ENCODE results near the gene OR13J1.

The OR13J1 gene

GRCh38 chr9:35840881-35841644, 29.1 kb downstream of the OR13J1 start:
- no peaks in the 10 kb centered on the region for H3K27me3 ChIP-seq (ENCODE audit: control insufficient read depth in 1 of 2, insufficient read depth in 2 of 2, low read length in 2 of 2)
- peaks cover 4% of the 10 kb centered on the region for H3K36me3 ChIP-seq (ENCODE audit: insufficient read depth, low read length)
- peaks cover 19% of the 10 kb centered on the region for H3K4me1 ChIP-seq (ENCODE audit: insufficient read depth, low read length)
- no peaks in the 10 kb centered on the region for H3K9me3 ChIP-seq (ENCODE audit: low read length)
- no peak overlapping the region for H3K9ac ChIP-seq (ENCODE audit: low read length)
- H3K4me3 ChIP-seq (ENCODE audit: low read depth in 1 of 2, low read length in 2 of 2), result no peak overlapping the region
- no peak overlapping the region for H3K27ac ChIP-seq (ENCODE audit: low read depth, low read length)

GRCh38 chr9:35839926-35840325, 30.3 kb downstream of the OR13J1 start:
- H3K9ac ChIP-seq (ENCODE audit: low read length), result no peak overlapping the region
- H3K27me3 ChIP-seq (ENCODE audit: control insufficient read depth in 1 of 2, insufficient read depth in 2 of 2, low read length in 2 of 2), result no peaks in the 10 kb centered on the region
- H3K36me3 ChIP-seq (ENCODE audit: insufficient read depth, low read length), result peaks cover 4% of the 10 kb centered on the region
- no peak overlapping the region for H3K4me3 ChIP-seq (ENCODE audit: low read depth in 1 of 2, low read length in 2 of 2)
- peaks cover 10% of the 10 kb centered on the region for H3K4me1 ChIP-seq (ENCODE audit: insufficient read depth, low read length)
- no peak overlapping the region for H3K27ac ChIP-seq (ENCODE audit: low read depth, low read length)
- no peaks in the 10 kb centered on the region for H3K9me3 ChIP-seq (ENCODE audit: low read length)

- no peaks in the 10 kb centered on the region for H3K27me3 ChIP-seq (ENCODE audit: control insufficient read depth in 1 of 2, insufficient read depth in 2 of 2, low read length in 2 of 2)
- no peaks in the 10 kb centered on the region for H3K36me3 ChIP-seq (ENCODE audit: insufficient read depth, low read length)
- no peak overlapping the region for H3K4me3 ChIP-seq (ENCODE audit: low read depth in 1 of 2, low read length in 2 of 2)
- no peak overlapping the region for H3K27ac ChIP-seq (ENCODE audit: low read depth, low read length)
- no peak overlapping the region for H3K9ac ChIP-seq (ENCODE audit: low read length)
- peaks cover 10% of the 10 kb centered on the region for H3K4me1 ChIP-seq (ENCODE audit: insufficient read depth, low read length)
- H3K9me3 ChIP-seq (ENCODE audit: low read length), result no peaks in the 10 kb centered on the region
Measured at GRCh38 chr9:35836595-35836994, 33.6 kb downstream of the OR13J1 start.

GRCh38 chr9:35835766-35836165, 34.4 kb downstream of the OR13J1 start:
- H3K36me3 ChIP-seq (ENCODE audit: insufficient read depth, low read length), result no peaks in the 10 kb centered on the region
- H3K27me3 ChIP-seq (ENCODE audit: control insufficient read depth in 1 of 2, insufficient read depth in 2 of 2, low read length in 2 of 2), result no peaks in the 10 kb centered on the region
- H3K4me1 ChIP-seq (ENCODE audit: insufficient read depth, low read length), result peaks cover 18% of the 10 kb centered on the region
- no peak overlapping the region for H3K4me3 ChIP-seq (ENCODE audit: low read depth in 1 of 2, low read length in 2 of 2)
- no peaks in the 10 kb centered on the region for H3K9me3 ChIP-seq (ENCODE audit: low read length)
- H3K27ac ChIP-seq (ENCODE audit: low read depth, low read length), result no peak overlapping the region
- H3K9ac ChIP-seq (ENCODE audit: low read length), result no peak overlapping the region

GRCh38 chr9:35835216-35835632, 35.0 kb downstream of the OR13J1 start:
- Histone ChIP-seq H3K36me3 (ENCODE audit: insufficient read depth, low read length) (no peaks in the 10 kb centered on the region), H3K27ac (ENCODE audit: low read depth, low read length) (no peak overlapping the region), H3K4me1 (ENCODE audit: insufficient read depth, low read length) (peaks cover 24% of the 10 kb centered on the region), H3K27me3 (ENCODE audit: control insufficient read depth in 1 of 2, insufficient read depth in 2 of 2, low read length in 2 of 2) (no peaks in the 10 kb centered on the region), H3K9ac (ENCODE audit: low read length) (no peak overlapping the region), H3K9me3 (ENCODE audit: low read length) (no peaks in the 10 kb centered on the region), H3K4me3 (ENCODE audit: low read depth in 1 of 2, low read length in 2 of 2) (no peak overlapping the region)

GRCh38 chr9:35834260-35835215, 35.7 kb downstream of the OR13J1 start:
- Histone ChIP-seq H3K9ac (ENCODE audit: low read length) (no peak overlapping the region), H3K4me1 (ENCODE audit: insufficient read depth, low read length) (peaks cover 31% of the 10 kb centered on the region), H3K27me3 (ENCODE audit: control insufficient read depth in 1 of 2, insufficient read depth in 2 of 2, low read length in 2 of 2) (no peaks in the 10 kb centered on the region), H3K36me3 (ENCODE audit: insufficient read depth, low read length) (no peaks in the 10 kb centered on the region), H3K27ac (ENCODE audit: low read depth, low read length) (no peak overlapping the region), H3K4me3 (ENCODE audit: low read depth in 1 of 2, low read length in 2 of 2) (no peak overlapping the region), H3K9me3 (ENCODE audit: low read length) (no peaks in the 10 kb centered on the region)

- Histone ChIP-seq H3K27ac (ENCODE audit: low read depth, low read length) (no peak overlapping the region), H3K9me3 (ENCODE audit: low read length) (no peaks in the 10 kb centered on the region), H3K27me3 (ENCODE audit: control insufficient read depth in 1 of 2, insufficient read depth in 2 of 2, low read length in 2 of 2) (no peaks in the 10 kb centered on the region), H3K4me3 (ENCODE audit: low read depth in 1 of 2, low read length in 2 of 2) (no peak overlapping the region), H3K9ac (ENCODE audit: low read length) (no peak overlapping the region), H3K4me1 (ENCODE audit: insufficient read depth, low read length) (peaks cover 36% of the 10 kb centered on the region), H3K36me3 (ENCODE audit: insufficient read depth, low read length) (no peaks in the 10 kb centered on the region)
Measured at GRCh38 chr9:35832814-35833213, 37.4 kb downstream of the OR13J1 start.

GRCh38 chr9:35831040-35831439, 39.2 kb downstream of the OR13J1 start:
- Histone ChIP-seq H3K36me3 (ENCODE audit: insufficient read depth, low read length) (no peaks in the 10 kb centered on the region), H3K27me3 (ENCODE audit: control insufficient read depth in 1 of 2, insufficient read depth in 2 of 2, low read length in 2 of 2) (no peaks in the 10 kb centered on the region), H3K4me3 (ENCODE audit: low read depth in 1 of 2, low read length in 2 of 2) (no peak overlapping the region), H3K27ac (ENCODE audit: low read depth, low read length) (no peak overlapping the region), H3K9ac (ENCODE audit: low read length) (no peak overlapping the region), H3K9me3 (ENCODE audit: low read length) (no peaks in the 10 kb centered on the region), H3K4me1 (ENCODE audit: insufficient read depth, low read length) (peaks cover 36% of the 10 kb centered on the region)

GRCh38 chr9:35829764-35830096, 40.5 kb downstream of the OR13J1 start:
- Histone ChIP-seq H3K4me3 (ENCODE audit: low read depth in 1 of 2, low read length in 2 of 2) (peak overlapping the region; percentile 43 to 82), H3K9ac (ENCODE audit: low read length) (peak overlapping the region; percentile 84), H3K36me3 (ENCODE audit: insufficient read depth, low read length) (no peaks in the 10 kb centered on the region), H3K9me3 (ENCODE audit: low read length) (no peaks in the 10 kb centered on the region), H3K4me1 (ENCODE audit: insufficient read depth, low read length) (peaks cover 36% of the 10 kb centered on the region), H3K27ac (ENCODE audit: low read depth, low read length) (peak overlapping the region; percentile 66), H3K27me3 (ENCODE audit: control insufficient read depth in 1 of 2, insufficient read depth in 2 of 2, low read length in 2 of 2) (no peaks in the 10 kb centered on the region)

- H3K4me1 ChIP-seq (ENCODE audit: insufficient read depth, low read length), result peaks cover 36% of the 10 kb centered on the region
- peak within 1 kb of the TSS; percentile 66 for H3K27ac ChIP-seq (ENCODE audit: low read depth, low read length)
- no peaks in the 10 kb centered on the region for H3K27me3 ChIP-seq (ENCODE audit: control insufficient read depth in 1 of 2, insufficient read depth in 2 of 2, low read length in 2 of 2)
Measured at GRCh38 chr9:35829084-35829763, 41.0 kb downstream of the OR13J1 start, which contains the start of gene TMEM8B. TSS of gene TMEM8B (plus strand) at chr9:35829228. CDS start at chr9:35829448, 220 bp downstream.

GRCh38 chr9:35828716-35829083, 41.5 kb downstream of the OR13J1 start, which contains the start of gene FAM221B:
TSS of gene FAM221B (minus strand) at chr9:35828732. CDS start at chr9:35826161, 2,571 bp downstream.
- H3K27ac ChIP-seq (ENCODE audit: low read depth, low read length), result peak within 1 kb of the TSS; percentile 66
- H3K36me3 ChIP-seq (ENCODE audit: insufficient read depth, low read length), result no peaks in the 10 kb centered on the region
- no peaks in the 10 kb centered on the region for H3K9me3 ChIP-seq (ENCODE audit: low read length)
- peaks cover 36% of the 10 kb centered on the region for H3K4me1 ChIP-seq (ENCODE audit: insufficient read depth, low read length)
- H3K4me3 ChIP-seq (ENCODE audit: low read depth in 1 of 2, low read length in 2 of 2), result peak within 1 kb of the TSS; percentile 43 to 82
- no peaks in the 10 kb centered on the region for H3K27me3 ChIP-seq (ENCODE audit: control insufficient read depth in 1 of 2, insufficient read depth in 2 of 2, low read length in 2 of 2)
- peak within 1 kb of the TSS; percentile 84 for H3K9ac ChIP-seq (ENCODE audit: low read length)

More at GRCh38 chr9:35829084-35829763, 41.0 kb downstream of the OR13J1 start, which contains the start of gene TMEM8B:
- Histone ChIP-seq H3K4me3 (ENCODE audit: low read depth in 1 of 2, low read length in 2 of 2) (peak within 1 kb of the TSS; percentile 43 to 82), H3K9ac (ENCODE audit: low read length) (peak within 1 kb of the TSS; percentile 84), H3K36me3 (ENCODE audit: insufficient read depth, low read length) (no peaks in the 10 kb centered on the region), H3K9me3 (ENCODE audit: low read length) (no peaks in the 10 kb centered on the region)

All from muscle layer of colon (tissue), 2 donors.